ENCODE measurements around the gene COQ10B. TPM values are rescaled to one million over a fixed set of nuclear protein-coding genes. Genes with fewer than 3 reads are reported as not detected.

Gene COQ10B
- 24.7 TPM for total RNA-seq

DNA sequence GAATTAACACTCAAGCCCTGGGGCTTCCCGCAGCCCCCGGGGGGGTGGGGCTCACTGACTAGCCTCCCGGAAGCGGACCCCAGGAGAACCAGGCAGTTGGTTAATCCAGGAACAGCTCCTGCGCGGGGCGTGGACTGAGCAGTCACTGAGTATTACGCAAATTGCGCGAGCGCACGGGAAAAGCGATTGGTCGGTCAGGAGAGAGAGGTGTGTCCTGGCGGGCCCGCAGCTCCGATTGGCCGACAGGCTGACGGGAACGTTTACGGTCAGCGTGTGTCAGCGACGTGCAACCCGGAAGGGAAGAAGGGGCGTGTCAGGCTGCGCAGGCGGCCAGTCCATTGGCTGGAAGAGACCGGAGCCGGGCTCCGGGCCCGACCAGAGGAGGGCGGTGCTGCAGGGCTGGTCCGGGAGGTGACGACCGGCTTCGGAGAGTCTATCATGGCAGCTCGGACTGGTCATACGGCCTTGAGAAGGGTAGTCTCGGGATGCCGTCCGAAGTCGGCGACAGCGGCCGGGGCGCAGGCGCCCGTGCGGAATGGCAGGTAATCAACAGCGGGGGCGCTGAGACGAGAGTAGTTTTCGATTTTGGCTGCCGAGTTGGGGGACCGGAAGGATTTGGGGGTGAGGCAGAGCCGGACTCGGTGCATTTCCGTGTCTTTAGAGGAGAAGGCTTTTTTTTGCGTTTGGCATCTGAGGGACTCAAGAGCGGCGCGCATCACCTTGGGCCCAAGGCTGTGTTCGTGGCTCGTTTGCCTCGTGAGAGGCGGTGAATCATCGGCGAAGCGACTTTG, at the start of gene COQ10B:
Gene COQ10B, plus strand, starts transcription at position 430 of the 791 bp plus-strand sequence. Its CDS starts 9 bp downstream, at position 439.

DNA sequence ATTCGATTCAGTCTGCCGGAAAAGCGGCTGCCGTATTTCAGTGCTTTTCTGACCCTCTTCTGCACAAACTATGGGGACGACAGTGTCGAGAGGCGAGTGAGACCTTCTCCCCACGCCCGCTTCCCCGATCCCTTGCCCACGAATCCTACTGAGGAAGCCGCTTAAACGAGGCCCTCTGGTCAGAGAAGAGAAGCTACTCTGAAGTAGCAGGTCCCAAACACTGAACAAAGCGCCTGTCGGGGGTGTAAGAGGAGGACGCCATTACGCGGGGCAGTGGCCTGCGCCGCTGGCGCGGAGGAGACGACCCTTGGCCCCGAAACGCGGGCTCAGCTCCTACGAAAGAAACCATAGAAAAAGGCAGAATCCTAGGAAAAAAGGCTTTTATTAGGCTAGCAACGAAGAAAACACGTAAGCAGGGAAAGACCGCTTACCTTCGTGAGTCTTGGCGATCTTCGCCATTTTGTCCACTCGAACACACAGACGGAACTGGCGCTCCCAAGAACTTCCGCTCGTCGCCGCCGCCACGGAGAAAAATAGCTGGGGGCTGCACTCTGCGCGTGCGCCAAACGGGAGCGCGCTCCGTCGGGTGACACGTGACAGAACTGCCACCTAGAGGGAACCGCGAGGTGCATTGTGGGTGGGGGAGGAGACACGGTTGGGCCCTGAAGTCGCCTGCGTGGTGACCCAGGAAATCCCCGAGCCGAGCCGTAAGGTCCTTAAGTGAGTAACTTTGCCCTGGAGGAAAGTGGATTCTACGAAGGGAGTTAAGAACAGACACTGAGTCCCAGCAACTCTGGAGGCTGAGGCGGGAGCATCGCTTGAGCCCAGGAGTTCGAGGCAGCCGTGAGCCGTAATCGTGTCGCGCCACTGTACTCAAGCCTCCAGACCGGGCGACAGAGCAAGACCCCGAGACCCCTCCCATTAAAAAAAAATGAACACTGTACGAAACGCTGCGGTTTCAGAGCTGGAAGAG, 18.5 kb upstream of the COQ10B start, which contains the start of gene SF3B1:
Gene SF3B1, minus strand, starts transcription at position 488 of the 973 bp plus-strand sequence. Its CDS starts 29 bp downstream, at position 459.

DNA sequence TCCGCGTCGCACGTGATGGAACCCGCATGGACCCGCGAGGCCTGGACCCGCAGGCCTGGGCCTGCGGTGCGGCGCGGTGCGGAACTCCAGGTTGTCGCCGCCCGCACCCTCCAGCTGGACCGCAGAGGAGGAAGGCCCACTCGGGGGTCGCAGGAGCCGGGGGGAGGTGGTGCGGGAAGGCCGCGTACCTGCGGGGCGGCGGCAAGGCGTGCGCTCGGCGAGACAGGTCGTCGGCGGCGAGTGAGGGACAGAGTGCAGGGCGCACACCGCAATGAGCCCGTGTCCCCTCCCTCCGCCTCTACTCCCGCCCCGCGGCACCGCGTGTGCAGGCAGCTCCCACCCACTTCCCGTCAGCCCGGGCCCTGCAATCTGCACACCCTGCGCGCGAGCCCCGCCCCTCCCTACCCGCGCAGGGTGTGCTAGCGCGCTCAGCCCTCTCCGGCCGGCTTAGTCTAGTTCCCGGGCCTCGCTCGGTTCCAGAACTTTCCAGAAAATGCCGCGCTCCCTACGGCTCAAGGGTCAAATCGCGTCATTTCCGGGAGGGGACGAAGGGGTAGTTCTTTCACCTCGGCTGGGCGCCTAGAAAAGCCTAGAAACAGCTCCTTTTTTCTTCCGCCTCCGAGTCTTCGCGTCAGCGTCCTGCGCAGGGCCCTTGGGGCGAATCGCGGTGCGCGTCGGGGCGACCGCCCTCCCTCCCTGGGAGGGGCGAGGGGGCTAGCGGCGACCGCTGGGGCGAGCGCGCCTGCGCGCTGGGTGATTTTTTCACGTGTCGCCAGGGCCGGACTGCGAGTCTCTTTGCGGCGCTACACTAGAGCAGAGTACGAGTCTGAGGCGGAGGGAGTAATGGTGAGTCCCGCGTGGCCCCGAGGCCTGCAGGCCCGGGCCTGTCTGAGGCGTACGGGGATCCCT, 46.5 kb downstream of the COQ10B start, which contains the start of the genes HSPD1 and HSPE1:
Gene HSPD1, minus strand, starts transcription at position 247 of the 909 bp plus-strand sequence. CDS start 992 bp downstream, outside the sequence.
Gene HSPE1, plus strand, starts transcription at position 786 of the 909 bp plus-strand sequence. Its CDS starts 58 bp downstream, at position 844.

DNA sequence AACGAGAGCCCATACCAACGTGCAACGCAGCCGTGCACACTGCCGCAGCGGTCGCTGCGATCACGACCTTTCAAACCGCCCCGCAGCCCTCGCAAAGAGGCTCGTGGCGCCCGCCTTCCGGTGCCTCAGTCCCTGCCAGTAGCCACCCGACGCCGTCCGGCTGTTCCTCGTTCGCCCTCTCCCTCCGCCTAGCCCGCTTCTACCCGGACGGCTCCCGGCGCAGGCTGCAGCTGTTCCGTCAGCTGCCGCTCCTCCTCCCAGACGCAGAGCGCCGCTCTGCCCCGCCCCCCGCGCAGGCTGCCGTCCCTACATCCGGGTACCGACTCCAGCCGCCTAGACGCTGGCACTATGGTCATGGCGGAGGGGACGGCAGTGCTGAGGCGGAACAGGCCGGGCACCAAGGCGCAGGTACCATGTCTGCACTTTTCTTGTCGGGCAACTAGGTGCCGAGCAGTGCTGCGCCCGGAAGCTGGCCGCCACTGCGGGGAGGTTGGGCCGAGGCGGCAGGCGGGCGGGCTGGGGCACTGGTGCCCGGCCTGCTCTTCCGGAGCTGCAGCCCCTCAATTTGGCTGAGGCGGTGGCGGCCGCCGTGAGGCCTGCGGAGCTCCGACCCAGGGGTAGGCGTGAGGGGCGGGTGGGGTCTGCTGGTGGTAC, 62.5 kb downstream of the COQ10B start, which contains the start of gene MOB4:
Gene MOB4, plus strand, starts transcription at position 328 of the 654 bp plus-strand sequence. Its CDS starts 21 bp downstream, at position 349.

Other genes with a start within 250 kb of the COQ10B start
- gene ANKRD44, start 142.8 kb upstream of the COQ10B start, total RNA-seq: 42.0 TPM
- gene SF3B1, start 18.5 kb upstream of the COQ10B start, total RNA-seq: 497 TPM
- gene HSPD1, start 46.3 kb downstream of the COQ10B start, total RNA-seq: 223 TPM
- 92.6 TPM for gene HSPE1, start 46.8 kb downstream of the COQ10B start, total RNA-seq
- 49.0 TPM for gene MOB4, start 62.5 kb downstream of the COQ10B start, total RNA-seq
- 30.3 TPM for gene RFTN2, start 222.0 kb downstream of the COQ10B start, total RNA-seq